Ishikawa (cell line): ENCODE measurements around the gene IGFN1.
A peak's percentile ranks its signal among the peaks of the same experiment; 100 is the strongest.

Source experiments
- CEBPB ChIP-seq: IDR thresholded peaks from 2 replicates; pipeline ENCODE4 v1.6.1; 2012
- CREB1 ChIP-seq: IDR thresholded peaks from 2 replicates; pipeline ENCODE4 v1.6.1; 2012; ENCODE audit warnings: low read depth
- EP300 ChIP-seq: IDR thresholded peaks from 2 replicates; pipeline ENCODE4 v1.6.1; 2012; ENCODE audit warnings: borderline replicate concordance
- FOXM1 ChIP-seq: IDR thresholded peaks from 2 replicates; pipeline ENCODE4 v1.6.1; 2012; ENCODE audit warnings: low read depth, borderline replicate concordance
- MAX ChIP-seq: IDR thresholded peaks from 2 replicates; pipeline ENCODE4 v1.6.1; 2012
- RAD21 ChIP-seq: IDR thresholded peaks from 2 replicates; pipeline ENCODE4 v1.6.1; 2012; ENCODE audit warnings: low read depth
- REST ChIP-seq: IDR thresholded peaks from 2 replicates; pipeline ENCODE4 v1.6.1; 2012; ENCODE audit warnings: low read depth, mild to moderate bottlenecking
- TAF1 ChIP-seq: IDR thresholded peaks from 2 replicates; pipeline ENCODE4 v1.6.1; 2012; ENCODE audit warnings: low read depth, mild to moderate bottlenecking
- TCF12 ChIP-seq: IDR thresholded peaks from 2 replicates; pipeline ENCODE4 v1.6.1; 2012; ENCODE audit warnings: low read depth
- YY1 ChIP-seq: IDR thresholded peaks from 2 replicates; pipeline ENCODE4 v1.6.1; 2012; ENCODE audit warnings: low read depth

- no peak for TF ChIP-seq MAX
- TF ChIP-seq YY1 = no peak
- no peak for TF ChIP-seq FOXM1
- TF ChIP-seq RAD21 = peak; percentile 99
- TF ChIP-seq REST = no peak
- no peak for TF ChIP-seq CREB1
- no peak for TF ChIP-seq EP300
- no peak for TF ChIP-seq TAF1
- TF ChIP-seq CEBPB = no peak
- no peak for TF ChIP-seq TCF12
These were observed 64.2 kb downstream of the IGFN1 start for GRCh38 chr1:201254625-201255478.
